Measurements from ENCODE around the gene PGK2.
"Not testable (repeated sequence)": the region's sequence is repeated elsewhere in the genome, so short reads cannot be mapped to it uniquely, and the experiment has no call there.

Gene PGK2

DNA sequence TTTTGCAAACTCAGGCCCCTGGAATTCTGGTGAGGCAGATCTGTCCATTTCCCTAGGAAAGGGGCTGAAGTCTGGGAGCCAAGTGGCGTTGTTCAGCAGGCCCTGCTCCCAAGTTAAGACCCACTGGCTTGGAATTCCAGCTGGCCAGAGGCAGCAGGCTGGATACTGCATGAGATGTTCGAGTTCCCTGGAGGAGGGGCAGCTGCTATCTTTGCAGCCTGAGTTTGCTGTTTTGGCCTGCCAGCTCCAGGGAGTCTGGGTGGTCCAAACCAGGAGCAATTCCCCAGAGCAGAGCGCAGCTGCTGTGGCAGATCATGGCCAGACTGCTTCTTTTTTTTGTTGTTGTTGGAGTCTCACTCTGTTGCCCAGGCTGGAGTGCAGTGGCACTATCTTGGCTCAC is 18.2 kb upstream of the PGK2 start:
- no peak for DNase-seq (ENCODE audit: extremely low read depth, low read depth)
- no peak overlapping the region for H3K4me3 ChIP-seq (replicated peaks; ENCODE audit: low read depth, low read length)
- TF ChIP-seq, protein P1, sequence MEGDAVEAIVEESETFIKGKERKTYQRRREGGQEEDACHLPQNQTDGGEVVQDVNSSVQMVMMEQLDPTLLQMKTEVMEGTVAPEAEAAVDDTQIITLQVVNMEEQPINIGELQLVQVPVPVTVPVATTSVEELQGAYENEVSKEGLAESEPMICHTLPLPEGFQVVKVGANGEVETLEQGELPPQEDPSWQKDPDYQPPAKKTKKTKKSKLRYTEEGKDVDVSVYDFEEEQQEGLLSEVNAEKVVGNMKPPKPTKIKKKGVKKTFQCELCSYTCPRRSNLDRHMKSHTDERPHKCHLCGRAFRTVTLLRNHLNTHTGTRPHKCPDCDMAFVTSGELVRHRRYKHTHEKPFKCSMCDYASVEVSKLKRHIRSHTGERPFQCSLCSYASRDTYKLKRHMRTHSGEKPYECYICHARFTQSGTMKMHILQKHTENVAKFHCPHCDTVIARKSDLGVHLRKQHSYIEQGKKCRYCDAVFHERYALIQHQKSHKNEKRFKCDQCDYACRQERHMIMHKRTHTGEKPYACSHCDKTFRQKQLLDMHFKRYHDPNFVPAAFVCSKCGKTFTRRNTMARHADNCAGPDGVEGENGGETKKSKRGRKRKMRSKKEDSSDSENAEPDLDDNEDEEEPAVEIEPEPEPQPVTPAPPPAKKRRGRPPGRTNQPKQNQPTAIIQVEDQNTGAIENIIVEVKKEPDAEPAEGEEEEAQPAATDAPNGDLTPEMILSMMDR (IDR thresholded peaks at IDR 0.05; ENCODE audit: low read depth, low read length, missing control alignments), result no peak

DNA sequence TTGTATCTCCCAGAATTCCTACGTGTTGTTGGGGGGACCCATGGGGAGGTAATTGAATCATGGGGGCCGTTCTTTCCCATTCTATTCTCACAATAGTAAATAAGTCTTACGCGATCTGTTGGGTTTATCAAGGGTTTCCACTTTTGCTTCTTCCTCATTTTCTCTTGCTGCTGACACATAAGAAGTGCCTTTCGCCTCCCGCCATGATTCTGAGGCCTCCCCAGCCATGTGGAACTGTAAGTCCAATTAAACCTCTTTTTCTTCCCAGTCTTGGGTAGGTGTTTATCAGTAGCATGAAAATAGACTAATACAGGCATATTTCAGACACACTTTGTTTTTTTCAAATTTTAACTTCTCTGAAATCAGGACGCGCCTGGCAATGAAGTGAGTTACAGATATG is 14.4 kb upstream of the PGK2 start:
- TF ChIP-seq, protein P1 (IDR thresholded peaks at IDR 0.05; ENCODE audit: low read depth, low read length, missing control alignments), result no peak
- no peak overlapping the region for H3K4me3 ChIP-seq (replicated peaks; ENCODE audit: low read depth, low read length)
- no peak for DNase-seq (ENCODE audit: extremely low read depth, low read depth)

GRCh38 chr6:49799090-49799489 is 12.0 kb upstream of the PGK2 start:
- TF ChIP-seq, protein P1 (IDR thresholded peaks at IDR 0.05; ENCODE audit: low read depth, low read length, missing control alignments), result no peak
- H3K4me3 ChIP-seq (replicated peaks; ENCODE audit: low read depth, low read length), result no peak overlapping the region
- DNase-seq (ENCODE audit: extremely low read depth, low read depth), result no peak

DNA sequence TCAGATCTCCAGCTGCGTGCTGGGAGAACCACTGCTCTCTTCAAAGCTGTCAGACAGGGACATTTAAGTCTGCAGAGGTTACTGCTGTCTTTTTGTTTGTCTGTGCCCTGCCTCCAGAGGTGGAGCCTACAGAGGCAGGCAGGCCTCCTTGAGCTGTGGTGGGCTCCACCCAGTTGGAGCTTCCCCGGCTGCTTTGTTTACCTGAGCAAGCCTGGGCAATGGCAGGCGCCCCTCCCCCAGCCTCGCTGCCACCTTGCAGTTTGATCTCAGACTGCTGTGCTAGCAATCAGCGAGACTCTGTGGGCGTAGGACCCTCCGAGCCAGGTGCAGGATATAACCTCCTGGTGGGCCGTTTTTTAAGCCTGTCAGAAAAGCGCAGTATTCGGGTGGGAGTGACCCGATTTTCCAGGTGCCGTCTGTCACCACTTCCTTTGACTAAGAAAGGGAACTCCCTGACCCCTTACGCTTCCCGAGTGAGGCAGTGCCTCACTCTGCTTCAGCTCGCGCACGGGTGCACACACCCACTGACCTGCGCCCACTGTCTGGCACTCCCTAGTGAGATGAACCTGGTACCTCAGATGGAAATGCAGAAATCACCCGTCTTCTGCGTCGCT is 9.9 kb upstream of the PGK2 start:
- not testable (repeated sequence) for H3K4me3 ChIP-seq (replicated peaks; ENCODE audit: low read depth, low read length); DNase-seq (ENCODE audit: extremely low read depth, low read depth)

DNA sequence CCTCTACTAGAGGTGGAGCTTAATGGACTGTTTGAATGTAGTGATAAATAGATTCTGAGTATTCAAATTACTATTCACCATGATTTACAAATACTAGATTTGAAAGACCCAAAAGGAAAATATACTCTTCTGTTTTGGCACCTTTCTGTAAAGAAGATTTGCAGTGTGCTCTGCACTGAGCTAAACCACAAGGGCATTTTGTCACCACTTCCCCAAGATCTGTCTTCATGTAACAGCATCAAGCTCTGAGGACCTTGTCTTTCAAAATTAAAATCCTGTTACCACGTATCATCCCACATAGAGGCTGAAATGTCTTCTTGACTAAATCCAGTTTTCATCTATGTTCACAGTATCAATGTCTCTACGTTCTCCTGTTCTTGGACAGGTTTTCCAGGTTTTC is 3.3 kb upstream of the PGK2 start:
- no peak overlapping the region for H3K4me3 ChIP-seq (replicated peaks; ENCODE audit: low read depth, low read length)
- no peak for DNase-seq (ENCODE audit: extremely low read depth, low read depth)
- TF ChIP-seq, protein P1 (IDR thresholded peaks at IDR 0.05; ENCODE audit: low read depth, low read length, missing control alignments), result no peak

DNA sequence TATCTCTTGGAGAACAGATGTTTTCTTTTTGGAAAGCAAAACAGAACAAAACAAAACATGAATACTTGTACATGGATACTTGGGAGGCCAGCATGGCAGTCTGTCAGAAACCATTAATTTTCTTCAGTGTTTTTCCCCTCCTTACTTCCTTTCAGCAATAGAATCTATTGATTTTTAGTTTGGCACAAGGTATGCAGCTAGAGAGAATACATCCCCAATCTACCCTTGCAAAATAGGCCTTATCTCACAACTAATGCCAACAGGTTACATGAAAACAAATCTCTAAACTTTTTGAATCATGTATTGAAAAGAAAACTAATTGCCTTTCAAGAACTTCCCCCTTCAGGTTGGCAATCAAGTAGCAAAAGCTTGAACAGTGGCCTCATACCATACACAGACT is 2.8 kb downstream of the PGK2 start:
- no peak overlapping the region for H3K4me3 ChIP-seq (replicated peaks; ENCODE audit: low read depth, low read length)
- no peak for DNase-seq (ENCODE audit: extremely low read depth, low read depth)
- TF ChIP-seq, protein P1 (IDR thresholded peaks at IDR 0.05; ENCODE audit: low read depth, low read length, missing control alignments), result no peak

DNA sequence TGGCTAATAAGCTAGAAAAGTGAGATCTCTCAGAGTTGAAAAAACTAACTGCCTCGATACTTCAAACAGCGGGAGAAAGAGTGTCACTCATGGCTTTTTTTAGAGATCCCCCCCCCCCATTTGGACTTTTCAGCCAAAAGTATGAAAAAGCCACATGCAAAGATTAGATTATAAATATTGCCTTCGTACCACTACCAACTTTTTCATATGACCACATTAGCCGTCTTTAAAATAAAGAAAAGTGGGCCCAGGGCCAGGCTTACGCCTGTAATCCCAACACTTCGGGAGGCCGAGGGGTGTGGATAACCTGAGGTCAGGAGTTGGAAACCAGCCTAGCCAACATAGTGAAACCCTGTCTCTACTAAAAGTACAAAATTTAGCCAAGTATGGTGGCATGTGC is 4.4 kb downstream of the PGK2 start:
- H3K4me3 ChIP-seq (replicated peaks; ENCODE audit: low read depth, low read length), result no peak overlapping the region
- TF ChIP-seq, protein P1 (IDR thresholded peaks at IDR 0.05; ENCODE audit: low read depth, low read length, missing control alignments), result no peak
- no peak for DNase-seq (ENCODE audit: extremely low read depth, low read depth)
